IPS DF 19.7 (cell line): ENCODE results near the gene SORT1.
"Not testable (repeated sequence)": the region's sequence is repeated elsewhere in the genome, so short reads cannot be mapped to it uniquely, and the experiment has no call there.

ENCODE experiments used
- DNase-seq: peaks from one replicate; pipeline ENCODE4 v3.0.0-alpha.2; 2013; ENCODE audit warnings: low read depth, low spot score

The SORT1 gene

GRCh38 chr1:109299558-109300343, 98.0 kb downstream of the SORT1 start:
- no peak for DNase-seq

GRCh38 chr1:109298666-109299557, 98.8 kb downstream of the SORT1 start:
- no peak for DNase-seq

GRCh38 chr1:109296782-109297181, 100.9 kb downstream of the SORT1 start:
- no peak for DNase-seq

GRCh38 chr1:109295712-109296415, 101.9 kb downstream of the SORT1 start:
- no peak for DNase-seq

GRCh38 chr1:109294481-109294880, 103.2 kb downstream of the SORT1 start:
- DNase-seq, result no peak

GRCh38 chr1:109293026-109293425, 104.7 kb downstream of the SORT1 start:
- DNase-seq, result no peak

- DNase-seq, result no peak
Observed at GRCh38 chr1:109292364-109292763, 105.4 kb downstream of the SORT1 start.

GRCh38 chr1:109290998-109291397, 106.7 kb downstream of the SORT1 start:
- DNase-seq, result no peak

- no peak for DNase-seq
Observed at GRCh38 chr1:109290137-109290536, 107.6 kb downstream of the SORT1 start.

GRCh38 chr1:109286762-109287161, 111.0 kb downstream of the SORT1 start:
- DNase-seq, result not testable (repeated sequence)

- no peak for DNase-seq
Observed at GRCh38 chr1:109283748-109284600, 113.7 kb downstream of the SORT1 start.

- peak; percentile 73 for DNase-seq
Observed at GRCh38 chr1:109282952-109283747, 114.6 kb downstream of the SORT1 start, which contains the start of gene PSRC1. TSS of gene PSRC1 (minus strand) at chr1:109283145.

- no peak for DNase-seq
Observed at GRCh38 chr1:109282497-109282951, 115.2 kb downstream of the SORT1 start.

GRCh38 chr1:109281680-109282496, 115.8 kb downstream of the SORT1 start:
- DNase-seq, result no peak

GRCh38 chr1:109280862-109281261, 116.9 kb downstream of the SORT1 start:
- DNase-seq, result no peak

- DNase-seq, result no peak
Observed at GRCh38 chr1:109279615-109280278, 118.0 kb downstream of the SORT1 start.

GRCh38 chr1:109277434-109278204, 120.1 kb downstream of the SORT1 start:
- peak; percentile 69 for DNase-seq
